SKM-1 (cell line): Measurements from ENCODE around the gene INCA1.
A peak's percentile ranks its signal among the peaks of the same experiment; 100 is the strongest.
"Not testable (repeated sequence)": the region's sequence is repeated elsewhere in the genome, so short reads cannot be mapped to it uniquely, and the experiment has no call there.

Experiments
- DNase-seq: peaks from one replicate; lab custom pipeline; 2025; ENCODE audit not compliant: unreplicated experiment; lab: John Stamatoyannopoulos, UW

Gene INCA1

GRCh38 chr17:4997302-4998026 lies at the start of gene INCA1, which contains the start of gene KIF1C:
INCA1 (minus strand) TSS chr17:4997522; CDS start chr17:4994437, 3,085 bp downstream.
KIF1C (plus strand) TSS chr17:4997950; CDS start chr17:5000247, 2,297 bp downstream.
- DNase-seq = peak; percentile 19

- DNase-seq = no peak
These were observed 48.2 kb upstream of the INCA1 start for GRCh38 chr17:5045496-5045895.

GRCh38 chr17:5044630-5045029 lies 47.3 kb upstream of the INCA1 start:
- DNase-seq = no peak

GRCh38 chr17:5043524-5043923 lies 46.2 kb upstream of the INCA1 start:
- no peak for DNase-seq

GRCh38 chr17:5042157-5043022 lies 45.1 kb upstream of the INCA1 start:
- DNase-seq = no peak

GRCh38 chr17:5035315-5035714 lies 38.0 kb upstream of the INCA1 start, which contains the start of gene SLC52A1:
SLC52A1 (minus strand) TSS chr17:5035426; CDS start chr17:5034606, 820 bp downstream.
- no peak for DNase-seq

GRCh38 chr17:5034651-5035050 lies 37.3 kb upstream of the INCA1 start:
- no peak for DNase-seq

- DNase-seq = no peak
These were observed 36.7 kb upstream of the INCA1 start for GRCh38 chr17:5034063-5034462.

GRCh38 chr17:5033352-5034015 lies 36.2 kb upstream of the INCA1 start:
- no peak for DNase-seq

GRCh38 chr17:5032865-5033264 lies 35.5 kb upstream of the INCA1 start:
- no peak for DNase-seq

- DNase-seq = peak; percentile 64
These were observed 34.2 kb upstream of the INCA1 start for GRCh38 chr17:5031365-5032082.

GRCh38 chr17:5030168-5030567 lies 32.8 kb upstream of the INCA1 start:
- not testable (repeated sequence) for DNase-seq

- no peak for DNase-seq
These were observed 30.6 kb upstream of the INCA1 start for GRCh38 chr17:5027916-5028315.

GRCh38 chr17:5027299-5027698 lies 30.0 kb upstream of the INCA1 start:
- no peak for DNase-seq

- no peak for DNase-seq
These were observed 27.3 kb upstream of the INCA1 start for GRCh38 chr17:5024604-5025003.

GRCh38 chr17:5023588-5024147 lies 26.3 kb upstream of the INCA1 start:
- DNase-seq = no peak

GRCh38 chr17:5022171-5022711 lies 24.9 kb upstream of the INCA1 start:
- DNase-seq = no peak

- DNase-seq = no peak
These were observed 23.2 kb upstream of the INCA1 start for GRCh38 chr17:5020502-5021023.

- DNase-seq = no peak
These were observed 22.2 kb upstream of the INCA1 start for GRCh38 chr17:5019475-5019956.

GRCh38 chr17:5014357-5014756 lies 17.0 kb upstream of the INCA1 start:
- no peak for DNase-seq
